ENCODE data around the gene METTL26. TPM values are rescaled to one million over a fixed set of nuclear protein-coding genes. Genes with fewer than 3 reads are reported as not detected.

METTL26 gene
- polyA plus RNA-seq, 1 experiment: 105 TPM

DNA sequence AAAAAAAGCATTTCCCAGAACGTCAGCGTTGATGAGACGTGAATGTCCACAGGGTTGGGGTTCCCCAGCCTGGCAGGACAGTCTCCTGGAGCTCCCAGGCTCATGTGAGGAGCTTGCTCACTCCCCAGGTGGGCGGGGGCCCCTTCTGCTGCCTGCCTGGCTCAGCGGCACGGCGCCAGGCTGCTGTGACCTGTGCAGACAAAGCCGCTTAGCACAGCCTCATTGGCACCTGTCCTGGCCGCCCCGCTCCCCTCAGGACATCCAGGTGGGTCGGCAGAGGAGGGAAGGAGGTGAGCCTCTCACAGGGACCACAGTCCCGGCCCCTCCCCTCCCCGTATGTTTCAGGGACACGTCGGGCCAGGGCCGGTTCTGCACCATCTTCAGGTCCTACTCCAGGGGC is 18.2 kb downstream of the METTL26 start:
- ChIA-PET POLR2A (no interaction called here), CTCF (no interaction called here)
- TF ChIP-seq, protein P1, sequence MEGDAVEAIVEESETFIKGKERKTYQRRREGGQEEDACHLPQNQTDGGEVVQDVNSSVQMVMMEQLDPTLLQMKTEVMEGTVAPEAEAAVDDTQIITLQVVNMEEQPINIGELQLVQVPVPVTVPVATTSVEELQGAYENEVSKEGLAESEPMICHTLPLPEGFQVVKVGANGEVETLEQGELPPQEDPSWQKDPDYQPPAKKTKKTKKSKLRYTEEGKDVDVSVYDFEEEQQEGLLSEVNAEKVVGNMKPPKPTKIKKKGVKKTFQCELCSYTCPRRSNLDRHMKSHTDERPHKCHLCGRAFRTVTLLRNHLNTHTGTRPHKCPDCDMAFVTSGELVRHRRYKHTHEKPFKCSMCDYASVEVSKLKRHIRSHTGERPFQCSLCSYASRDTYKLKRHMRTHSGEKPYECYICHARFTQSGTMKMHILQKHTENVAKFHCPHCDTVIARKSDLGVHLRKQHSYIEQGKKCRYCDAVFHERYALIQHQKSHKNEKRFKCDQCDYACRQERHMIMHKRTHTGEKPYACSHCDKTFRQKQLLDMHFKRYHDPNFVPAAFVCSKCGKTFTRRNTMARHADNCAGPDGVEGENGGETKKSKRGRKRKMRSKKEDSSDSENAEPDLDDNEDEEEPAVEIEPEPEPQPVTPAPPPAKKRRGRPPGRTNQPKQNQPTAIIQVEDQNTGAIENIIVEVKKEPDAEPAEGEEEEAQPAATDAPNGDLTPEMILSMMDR (IDR thresholded peaks at IDR 0.05; ENCODE audit: insufficient read depth, low read depth, low read length): no peak
- no peak for DNase-seq (ENCODE audit: low read depth)
- Histone ChIP-seq H3K36me3 (ENCODE audit: control insufficient read depth, insufficient read depth, low read length) (peaks cover 1% of the 10 kb centered on the region; the same call in 1 of the 2 replicates), H3K4me3 (ENCODE audit: low read depth, low read length) (no peak overlapping the region), H3K27me3 (ENCODE audit: control insufficient read depth, insufficient read depth, low read length) (no peaks in the 10 kb centered on the region)

DNA sequence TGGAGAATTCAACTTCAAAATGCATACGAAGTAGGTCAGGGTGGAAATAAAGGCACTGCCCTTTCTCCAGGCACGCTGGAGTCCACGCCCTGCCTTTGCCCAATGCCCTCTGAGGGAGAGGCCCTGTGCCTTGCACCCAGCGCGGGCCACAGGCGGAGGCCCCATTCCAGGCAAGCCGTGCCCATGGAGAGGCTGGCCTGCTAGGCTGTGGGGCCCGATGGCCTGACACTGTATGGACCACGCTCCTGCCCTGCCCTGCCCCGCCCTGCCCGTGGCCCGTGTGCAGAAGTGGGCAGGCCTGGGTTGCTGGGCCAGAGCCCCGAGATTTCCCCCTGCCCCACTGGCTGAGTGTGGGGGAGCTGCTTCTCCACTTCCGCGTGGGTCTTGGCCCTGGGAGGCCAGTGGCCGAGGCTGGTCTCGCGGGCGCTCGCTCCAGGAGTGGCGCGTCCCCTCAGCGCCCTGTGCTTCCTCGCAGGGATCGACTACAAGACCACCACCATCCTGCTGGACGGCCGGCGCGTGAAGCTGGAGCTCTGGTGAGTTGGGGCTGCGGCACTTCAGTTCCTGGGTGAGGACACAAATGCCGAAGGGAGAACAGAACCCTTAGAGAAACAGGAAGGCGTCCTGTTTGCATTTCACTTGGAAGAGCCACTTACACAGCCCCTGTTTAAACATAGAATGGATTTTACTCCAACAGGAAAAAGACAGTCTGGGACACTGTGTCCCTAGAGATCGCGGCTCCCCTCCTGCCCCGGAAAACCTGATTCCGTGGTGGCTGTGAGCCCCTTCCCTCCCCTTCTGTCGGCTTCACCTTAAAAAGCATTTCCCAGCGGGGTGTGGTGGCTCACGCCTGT is 19.1 kb downstream of the METTL26 start:
- H3K27me3 ChIP-seq (ENCODE audit: control insufficient read depth, insufficient read depth, low read length): no peaks in the 10 kb centered on the region
- CTCF ChIA-PET: no interaction called here
- POLR2A ChIA-PET: no interaction called here
- DNase-seq (ENCODE audit: low read depth): no peak
- TF ChIP-seq, protein P1 (IDR thresholded peaks at IDR 0.05; ENCODE audit: insufficient read depth, low read depth, low read length): no peak
- no peak overlapping the region for H3K4me3 ChIP-seq (ENCODE audit: low read depth, low read length)
- H3K36me3 ChIP-seq (ENCODE audit: control insufficient read depth, insufficient read depth, low read length): peaks cover 1% of the 10 kb centered on the region; the same call in 1 of the 2 replicates

DNA sequence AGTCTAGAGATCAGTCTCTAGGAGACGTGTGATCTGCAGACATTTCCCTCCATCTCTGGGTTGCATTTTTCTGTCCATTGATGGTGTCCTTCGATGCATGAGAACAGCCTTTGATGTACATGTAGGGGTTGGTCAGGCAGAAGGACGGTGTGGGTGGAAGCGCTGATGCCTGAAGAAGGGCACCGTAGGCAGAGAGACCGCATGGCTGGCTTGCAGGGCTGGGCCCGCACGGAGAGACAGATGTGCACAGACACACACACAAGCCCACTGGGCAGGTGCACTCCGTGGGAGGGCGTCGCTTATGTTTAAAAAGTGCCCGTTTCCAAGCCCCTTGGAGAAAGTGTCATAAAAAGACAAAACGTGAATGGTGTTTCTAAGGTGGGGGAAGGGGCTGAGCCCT is 21.0 kb downstream of the METTL26 start:
- no peak for DNase-seq (ENCODE audit: low read depth)
- CTCF ChIA-PET: no interaction called here
- no peak overlapping the region for H3K4me3 ChIP-seq (ENCODE audit: low read depth, low read length)
- H3K27me3 ChIP-seq (ENCODE audit: control insufficient read depth, insufficient read depth, low read length): no peaks in the 10 kb centered on the region
- H3K36me3 ChIP-seq (ENCODE audit: control insufficient read depth, insufficient read depth, low read length): peaks cover 1% of the 10 kb centered on the region; the same call in 1 of the 2 replicates
- TF ChIP-seq, protein P1 (IDR thresholded peaks at IDR 0.05; ENCODE audit: insufficient read depth, low read depth, low read length): no peak
- POLR2A ChIA-PET: no interaction called here

DNA sequence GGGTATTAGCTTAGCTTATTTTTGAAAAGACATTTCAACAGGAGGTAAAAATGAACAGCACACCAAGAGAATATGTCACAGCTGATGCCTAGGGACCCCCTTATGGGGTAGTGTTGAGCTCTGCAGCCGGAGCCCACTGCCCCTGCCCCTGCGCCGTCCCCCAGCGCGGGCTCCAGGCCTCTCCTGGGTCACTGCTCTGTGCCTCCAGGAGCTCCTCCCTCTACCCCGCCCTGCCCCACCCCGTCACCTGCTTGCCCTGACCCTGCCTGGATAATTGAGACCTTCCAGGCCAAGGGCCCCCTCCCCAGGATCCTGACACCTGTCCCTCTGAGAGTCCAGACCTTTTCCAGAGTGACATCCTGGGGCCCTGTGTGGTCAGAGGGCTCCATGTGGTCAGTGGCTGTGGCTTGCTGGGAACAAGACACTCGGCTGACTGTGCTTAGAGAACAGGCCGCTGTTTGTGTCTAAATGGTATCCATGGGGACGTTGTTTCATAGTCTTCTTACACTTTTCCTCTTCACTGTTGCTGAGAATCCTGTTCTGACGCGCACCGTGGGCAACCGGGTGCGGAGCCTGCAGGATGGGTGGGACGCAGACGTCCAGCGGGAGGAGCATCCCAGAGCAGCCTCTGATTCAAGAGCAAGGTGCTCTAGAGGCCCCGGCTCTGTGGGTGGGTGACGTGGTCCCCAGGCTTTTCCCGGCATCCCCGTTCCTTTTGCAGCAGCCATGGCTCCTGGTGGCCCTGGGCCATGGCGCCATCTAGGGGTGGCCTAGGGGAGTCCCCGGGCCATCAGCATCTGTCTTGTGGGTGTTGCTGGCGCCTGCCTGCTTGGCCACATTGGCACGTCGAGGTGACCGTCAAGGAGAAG is 25.4 kb downstream of the METTL26 start:
- Histone ChIP-seq H3K4me3 (ENCODE audit: low read depth, low read length) (no peak overlapping the region), H3K36me3 (ENCODE audit: control insufficient read depth, insufficient read depth, low read length) (peaks cover 1% of the 10 kb centered on the region; the same call in 1 of the 2 replicates), H3K27me3 (ENCODE audit: control insufficient read depth, insufficient read depth, low read length) (no peaks in the 10 kb centered on the region)
- CTCF ChIA-PET: no interaction called here
- TF ChIP-seq, protein P1 (IDR thresholded peaks at IDR 0.05; ENCODE audit: insufficient read depth, low read depth, low read length): peak; percentile 54
- POLR2A ChIA-PET: no interaction called here
- DNase-seq (ENCODE audit: low read depth): no peak

DNA sequence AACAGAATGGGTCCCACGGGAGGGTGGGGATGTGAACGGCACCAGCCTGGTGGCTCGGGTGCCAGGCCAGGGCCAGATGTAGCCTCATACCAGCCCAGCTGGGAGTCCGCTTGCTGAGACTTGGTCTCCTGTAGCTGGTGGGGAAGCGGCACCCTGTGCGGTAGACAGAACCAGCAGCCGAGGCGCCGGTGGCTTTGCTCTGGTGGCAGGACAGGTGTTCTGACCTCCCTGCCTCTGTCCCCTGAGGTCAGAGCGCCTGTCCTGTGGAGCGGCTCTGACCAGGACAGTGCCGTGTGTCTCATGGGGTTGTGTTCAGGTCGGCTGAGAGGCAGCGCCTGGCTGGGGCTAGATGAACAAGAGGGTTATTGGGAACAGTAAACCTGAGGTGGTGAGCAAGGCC is 26.1 kb downstream of the METTL26 start:
- DNase-seq (ENCODE audit: low read depth): no peak
- CTCF ChIA-PET: interaction anchor here (1.0 kb wide), 1 partner anchor 17 kb away, joined by 3 read pairs; no protein-coding TSS in a partner anchor
- POLR2A ChIA-PET: no interaction called here

More for the DNA sequence above, 26.1 kb downstream of the METTL26 start:
- H3K4me3 ChIP-seq (ENCODE audit: low read depth, low read length): no peak overlapping the region
- H3K27me3 ChIP-seq (ENCODE audit: control insufficient read depth, insufficient read depth, low read length): no peaks in the 10 kb centered on the region
- H3K36me3 ChIP-seq (ENCODE audit: control insufficient read depth, insufficient read depth, low read length): peaks cover 1% of the 10 kb centered on the region; the same call in 1 of the 2 replicates
- TF ChIP-seq, protein P1 (IDR thresholded peaks at IDR 0.05; ENCODE audit: insufficient read depth, low read depth, low read length): no peak

Data from BJ (cell line).